ENCODE measurements around the gene ZNF502. TPM values are rescaled to one million over a fixed set of nuclear protein-coding genes. Genes with fewer than 3 reads are reported as not detected.
"Not testable (repeated sequence)": the region's sequence is repeated elsewhere in the genome, so short reads cannot be mapped to it uniquely, and the experiment has no call there.

The ZNF502 gene
- total and polyA plus RNA-seq, 12 donors, result 2.7 to 10.2 (median 5.6) TPM

DNA sequence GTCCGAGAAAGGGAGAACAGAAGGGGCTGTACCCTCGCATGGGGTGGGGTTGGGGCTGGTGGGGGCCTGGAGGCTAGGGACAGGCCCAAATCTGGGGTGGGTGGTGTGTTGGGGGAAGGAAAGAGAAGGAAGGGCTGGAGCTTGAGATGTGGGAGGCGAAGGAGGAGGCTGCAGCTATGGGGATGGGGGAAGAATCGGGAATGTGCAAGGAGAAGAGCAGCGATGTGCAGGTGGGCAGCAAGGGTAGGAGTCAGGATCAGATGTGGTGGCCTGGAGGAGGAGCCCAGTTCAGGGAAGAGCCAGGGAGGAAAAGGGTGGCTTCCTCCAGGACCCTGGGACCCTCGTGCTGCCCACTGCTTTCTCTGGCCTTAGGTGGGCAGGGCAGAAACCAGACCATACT lies 42.7 kb upstream of the ZNF502 start:
- H3K9me3 ChIP-seq (replicated peaks in 1 of 3), result peaks cover 0 to 6% (median 0%) of the 10 kb centered on the region in 3 donors

DNA sequence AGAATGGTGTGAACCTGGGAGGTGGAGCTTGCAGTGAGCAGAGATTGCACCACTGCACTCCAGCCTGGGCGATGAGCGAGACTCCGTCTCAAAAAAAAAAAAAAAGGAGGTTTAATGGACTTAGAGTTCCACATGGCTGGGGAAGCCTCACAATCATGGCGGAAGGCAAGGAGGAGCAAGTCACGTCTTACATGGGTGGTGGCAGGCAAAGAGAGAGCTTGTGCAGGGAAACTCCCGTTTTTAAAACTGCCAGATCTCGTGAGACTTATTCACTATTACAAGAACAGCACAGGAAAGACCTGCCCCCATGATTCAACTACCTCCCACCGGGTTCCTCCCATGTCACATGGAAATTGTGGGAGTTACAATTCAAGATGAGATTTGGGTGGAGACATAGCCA lies 39.0 kb upstream of the ZNF502 start:
- H3K9me3 ChIP-seq (replicated peaks in 1 of 3); DNase-seq; H3K27ac ChIP-seq; H3K36me3 ChIP-seq (replicated peaks in 1 of 2); H3K27me3 ChIP-seq; H3K4me3 ChIP-seq; H3K4me1 ChIP-seq (replicated peaks in 1 of 2); intact Hi-C loops (cut with DNase I): not testable (repeated sequence)
- WGBS, 4 donors, result 89 to 92% (median 92%) methylated on average over 8 of the region's 8 CpGs

More for the DNA sequence above, 42.7 kb upstream of the ZNF502 start:
- no peak overlapping the region for H3K4me3 ChIP-seq
- intact Hi-C loops (cut with DNase I), result loop anchor here in 1 of 2 donors (10.0 kb wide), 1 partner anchor 45 kb away; the partner anchor contains the start of gene ZNF502
- H3K27ac ChIP-seq, result no peak overlapping the region
- no peaks in the 10 kb centered on the region for H3K4me1 ChIP-seq (replicated peaks in 1 of 2)
- no peak for DNase-seq
- 86 to 91% (median 90%) methylated on average over 6 of the region's 6 CpGs for WGBS, 4 donors
- TF ChIP-seq POLR2A (IDR thresholded peaks at IDR 0.05), result no peak
- TF ChIP-seq, protein P1, sequence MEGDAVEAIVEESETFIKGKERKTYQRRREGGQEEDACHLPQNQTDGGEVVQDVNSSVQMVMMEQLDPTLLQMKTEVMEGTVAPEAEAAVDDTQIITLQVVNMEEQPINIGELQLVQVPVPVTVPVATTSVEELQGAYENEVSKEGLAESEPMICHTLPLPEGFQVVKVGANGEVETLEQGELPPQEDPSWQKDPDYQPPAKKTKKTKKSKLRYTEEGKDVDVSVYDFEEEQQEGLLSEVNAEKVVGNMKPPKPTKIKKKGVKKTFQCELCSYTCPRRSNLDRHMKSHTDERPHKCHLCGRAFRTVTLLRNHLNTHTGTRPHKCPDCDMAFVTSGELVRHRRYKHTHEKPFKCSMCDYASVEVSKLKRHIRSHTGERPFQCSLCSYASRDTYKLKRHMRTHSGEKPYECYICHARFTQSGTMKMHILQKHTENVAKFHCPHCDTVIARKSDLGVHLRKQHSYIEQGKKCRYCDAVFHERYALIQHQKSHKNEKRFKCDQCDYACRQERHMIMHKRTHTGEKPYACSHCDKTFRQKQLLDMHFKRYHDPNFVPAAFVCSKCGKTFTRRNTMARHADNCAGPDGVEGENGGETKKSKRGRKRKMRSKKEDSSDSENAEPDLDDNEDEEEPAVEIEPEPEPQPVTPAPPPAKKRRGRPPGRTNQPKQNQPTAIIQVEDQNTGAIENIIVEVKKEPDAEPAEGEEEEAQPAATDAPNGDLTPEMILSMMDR (IDR thresholded peaks at IDR 0.05), result no peak
- H3K36me3 ChIP-seq (replicated peaks in 1 of 2), result no peaks in the 10 kb centered on the region
- no peaks in the 10 kb centered on the region for H3K27me3 ChIP-seq

DNA sequence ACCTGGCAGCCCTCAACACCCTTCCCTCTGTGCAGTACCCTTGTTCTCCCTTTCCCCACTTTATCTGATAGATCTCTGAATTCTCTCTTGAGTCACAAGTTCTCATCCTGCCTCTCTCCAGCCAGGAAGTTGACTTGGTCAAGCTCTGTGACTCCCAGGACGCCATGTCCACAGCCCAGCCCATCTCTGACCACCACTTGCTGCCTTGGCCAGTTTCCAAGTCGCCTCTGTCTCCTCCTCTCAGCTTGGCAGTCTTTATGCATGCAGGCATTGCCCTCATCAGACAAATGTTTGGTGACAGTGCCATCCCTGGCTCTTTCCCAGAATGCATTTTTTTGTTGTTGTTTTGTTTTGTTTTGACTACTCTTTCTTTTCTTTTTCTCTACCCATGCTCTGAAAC lies 38.2 kb upstream of the ZNF502 start:
- Histone ChIP-seq H3K36me3 (replicated peaks in 1 of 2) (no peaks in the 10 kb centered on the region), H3K27ac (no peak overlapping the region), H3K9me3 (replicated peaks in 1 of 3) (no peaks in the 10 kb centered on the region), H3K27me3 (no peaks in the 10 kb centered on the region), H3K4me1 (replicated peaks in 1 of 2) (no peaks in the 10 kb centered on the region), H3K4me3 (no peak overlapping the region)
- TF ChIP-seq POLR2A (IDR thresholded peaks at IDR 0.05), result no peak
- TF ChIP-seq, protein P1 (IDR thresholded peaks at IDR 0.05), result no peak
- intact Hi-C loops (cut with DNase I), result no loop called here
- WGBS, 4 donors, result 58 to 78% (median 67%) methylated on average over 2 of the region's 2 CpGs
- DNase-seq, result no peak

GRCh38 chr3:44678480-44679116 lies 33.9 kb upstream of the ZNF502 start:
- TF ChIP-seq, protein P1 (IDR thresholded peaks at IDR 0.05), result no peak
- TF ChIP-seq POLR2A (IDR thresholded peaks at IDR 0.05), result no peak
- H3K4me1 ChIP-seq (replicated peaks in 1 of 2), result no peaks in the 10 kb centered on the region
- no peaks in the 10 kb centered on the region for H3K27me3 ChIP-seq
- DNase-seq, result no peak
- no peaks in the 10 kb centered on the region for H3K36me3 ChIP-seq (replicated peaks in 1 of 2)
- H3K9me3 ChIP-seq (replicated peaks in 1 of 3), result no peaks in the 10 kb centered on the region
- no peak overlapping the region for H3K27ac ChIP-seq
- WGBS, 4 donors, result 94 to 100% (median 96%) methylated on average over 5 of the region's 5 CpGs
- intact Hi-C loops (cut with DNase I), result no loop called here
- no peak overlapping the region for H3K4me3 ChIP-seq

GRCh38 chr3:44680921-44681455 lies 31.5 kb upstream of the ZNF502 start:
- Histone ChIP-seq H3K36me3 (replicated peaks in 1 of 2) (no peaks in the 10 kb centered on the region), H3K27ac (no peak overlapping the region), H3K27me3 (no peaks in the 10 kb centered on the region), H3K4me3 (no peak overlapping the region), H3K4me1 (replicated peaks in 1 of 2) (peaks cover 0 to 5% of the 10 kb centered on the region in 2 donors), H3K9me3 (replicated peaks in 1 of 3) (no peaks in the 10 kb centered on the region)
- intact Hi-C loops (cut with DNase I), result no loop called here
- DNase-seq, result no peak
- no peak for TF ChIP-seq POLR2A (IDR thresholded peaks at IDR 0.05)
- TF ChIP-seq, protein P1 (IDR thresholded peaks at IDR 0.05), result no peak
- WGBS, 4 donors, result 94 to 100% (median 97%) methylated on average over 4 of the region's 4 CpGs
